Middle frontal gyrus (tissue), 1 donor: ENCODE data around the gene PRSS8.
A peak's percentile ranks its signal among the peaks of the same experiment; 100 is the strongest.

Experiments used
- DNase-seq: peaks from one replicate; pipeline ENCODE4 v3.0.0-alpha.2; 2015; ENCODE audit warnings: low spot score; ENCODE audit errors: extremely low spot score

Gene PRSS8

GRCh38 chr16:31129568-31130335, 5.8 kb downstream of the PRSS8 start:
- no peak for DNase-seq

- DNase-seq = no peak
Observed at GRCh38 chr16:31128711-31129567, 6.6 kb downstream of the PRSS8 start.

DNA sequence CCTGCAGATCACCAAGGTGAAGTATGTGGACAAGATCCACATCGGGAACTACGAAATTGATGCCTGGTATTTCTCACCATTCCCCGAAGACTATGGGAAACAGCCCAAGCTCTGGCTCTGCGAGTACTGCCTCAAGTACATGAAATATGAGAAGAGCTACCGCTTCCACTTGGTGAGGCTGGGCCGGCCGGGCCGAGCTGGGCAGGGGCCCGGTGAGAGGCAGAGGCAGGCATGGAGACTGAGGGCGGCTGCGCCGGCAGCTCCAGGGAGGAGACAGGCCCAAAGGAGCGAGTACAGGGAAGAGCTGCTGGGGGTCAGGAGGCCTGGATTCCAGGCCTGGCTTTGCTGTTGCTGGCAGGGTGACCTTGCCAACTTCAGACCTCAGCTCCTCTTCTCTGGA, 8.3 kb downstream of the PRSS8 start:
- no peak for DNase-seq

DNA sequence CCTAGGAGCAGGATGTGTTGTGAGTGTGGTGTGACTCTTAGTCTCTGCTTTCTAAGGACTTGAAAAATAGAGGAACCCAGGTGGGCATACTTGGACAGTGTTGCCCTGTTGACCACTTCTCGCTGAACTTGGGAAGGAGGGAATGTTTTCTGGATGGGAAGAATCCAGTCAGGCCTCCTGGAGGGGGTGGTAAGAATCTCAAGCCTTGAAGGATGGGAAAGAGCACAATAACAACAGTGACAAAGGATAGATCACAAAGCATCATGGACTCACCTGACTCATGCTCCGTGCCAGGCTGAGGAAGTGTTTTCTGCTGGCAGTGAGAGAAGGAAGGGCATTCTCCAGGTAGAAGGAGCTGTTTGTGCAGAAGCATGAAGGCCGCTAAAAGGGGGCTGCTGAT, 9.7 kb downstream of the PRSS8 start:
- DNase-seq = no peak

GRCh38 chr16:31120129-31120528, 15.4 kb downstream of the PRSS8 start:
- no peak for DNase-seq

DNA sequence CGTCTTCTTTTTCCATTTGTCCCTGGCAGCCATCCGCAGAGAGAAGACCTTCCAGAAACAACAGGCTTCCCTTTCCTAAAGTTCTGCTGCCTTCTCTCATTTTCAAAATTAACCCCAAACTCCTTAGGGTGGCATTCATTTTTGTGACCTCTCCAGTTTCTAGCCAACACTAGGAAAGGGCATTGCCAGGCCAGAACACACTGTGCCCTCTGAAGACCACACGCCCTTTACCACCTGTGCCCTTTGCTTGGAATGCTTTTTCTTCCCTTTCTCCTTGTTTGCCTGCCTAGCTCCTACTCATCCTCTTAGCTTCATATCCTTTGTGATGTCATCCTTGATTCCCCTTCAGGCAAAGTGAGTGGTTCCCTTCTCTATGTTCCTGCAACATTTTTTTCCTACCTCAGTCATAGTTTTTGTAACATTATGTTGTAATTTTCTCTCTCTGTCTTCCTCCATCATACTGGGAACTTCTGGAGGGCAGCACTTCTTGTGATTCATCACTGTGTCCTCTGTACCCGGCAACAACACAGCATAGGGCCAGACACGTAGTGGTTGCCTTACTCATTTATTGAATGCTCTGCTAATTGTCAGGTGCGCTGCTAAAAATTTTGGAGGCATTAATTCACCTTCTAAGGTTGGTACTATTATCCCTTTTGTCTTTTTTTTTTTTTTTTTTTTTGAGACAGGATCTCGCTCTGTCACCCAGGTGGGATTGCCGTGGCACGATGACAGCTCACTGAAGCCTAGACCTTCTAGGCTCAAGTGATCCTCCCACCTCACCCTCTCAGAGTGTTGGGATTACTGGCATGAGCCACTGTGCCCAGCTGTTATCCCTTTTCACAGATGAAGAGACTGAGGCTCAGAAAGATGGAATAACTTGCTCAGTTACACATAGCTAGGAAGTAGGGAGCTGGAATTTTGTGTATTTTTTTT, 17.0 kb downstream of the PRSS8 start:
- DNase-seq = no peak

- DNase-seq = peak; percentile 97
Observed at GRCh38 chr16:31117384-31118222, 17.9 kb downstream of the PRSS8 start, which contains the start of gene KAT8. Gene KAT8 (plus strand): TSS chr16:31117664. CDS start chr16:31117682, 18 bp downstream.

- DNase-seq = no peak
Observed at GRCh38 chr16:31114468-31114867, 21.1 kb downstream of the PRSS8 start.

- no peak for DNase-seq
Observed at GRCh38 chr16:31113121-31114120, 22.1 kb downstream of the PRSS8 start.

GRCh38 chr16:31112711-31113110, 22.8 kb downstream of the PRSS8 start:
- DNase-seq = no peak

GRCh38 chr16:31111881-31112466, 23.6 kb downstream of the PRSS8 start:
- DNase-seq = no peak

GRCh38 chr16:31110106-31111034, 25.2 kb downstream of the PRSS8 start:
- no peak for DNase-seq

GRCh38 chr16:31109622-31110021, 25.9 kb downstream of the PRSS8 start:
- no peak for DNase-seq

GRCh38 chr16:31108794-31109558, 26.6 kb downstream of the PRSS8 start:
- DNase-seq = no peak

GRCh38 chr16:31108035-31108793, 27.3 kb downstream of the PRSS8 start, which contains the start of gene BCKDK:
Gene BCKDK (plus strand): TSS chr16:31108386. CDS start chr16:31109224, 838 bp downstream.
- DNase-seq = peak; percentile 80

DNA sequence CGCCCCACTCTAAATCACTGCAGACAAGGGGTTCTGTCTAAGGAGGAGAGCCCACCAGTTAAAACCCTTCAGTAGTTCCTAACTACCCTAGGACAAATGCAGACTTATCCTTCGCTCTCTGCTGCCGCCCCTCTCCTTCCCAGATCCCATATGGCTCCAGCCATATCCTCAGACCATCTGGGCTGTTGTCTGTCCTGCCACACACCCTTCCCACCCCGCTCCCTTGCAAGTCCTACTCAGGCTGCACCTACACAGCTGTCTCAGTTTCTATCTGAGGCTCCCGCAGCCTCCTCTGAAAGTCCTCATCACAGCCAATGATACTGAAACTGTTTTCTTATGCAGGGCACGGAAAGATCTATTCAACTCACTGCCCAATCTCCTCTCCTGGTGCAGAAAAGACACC, 28.1 kb downstream of the PRSS8 start:
- no peak for DNase-seq
